HG03460 (cell line): ENCODE data around the gene FOXD4L5.
"Not testable (repeated sequence)": the region's sequence is repeated elsewhere in the genome, so short reads cannot be mapped to it uniquely, and the experiment has no call there.

Experiments used
- ATAC-seq: cut with Tn5 transposase; IDR thresholded peaks from one replicate; pipeline ENCODE4 v1.9.1; 2021; ENCODE audit not compliant: unreplicated experiment

FOXD4L5 gene

DNA sequence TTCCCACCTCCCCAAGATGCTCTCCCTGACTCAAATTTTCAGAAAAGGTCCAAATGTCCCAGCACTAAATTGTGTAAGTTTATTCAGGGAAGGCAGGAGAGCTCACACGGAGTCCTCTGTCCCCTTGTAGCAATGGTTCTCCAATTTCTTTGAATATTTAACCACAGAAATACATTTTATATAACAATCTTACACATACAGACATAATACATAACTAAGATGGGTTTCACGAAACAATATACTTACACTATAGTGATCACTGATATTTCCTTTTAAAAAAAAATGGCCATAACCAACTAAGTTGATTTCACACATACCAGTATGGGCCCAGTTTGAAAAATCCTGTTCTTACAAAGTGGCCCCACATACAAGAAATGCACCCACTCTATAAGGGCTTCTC, at the start of gene FOXD4L5:
Gene FOXD4L5, minus strand, starts transcription at position 101 of the 400 bp plus-strand sequence. CDS start 832 bp downstream, outside the sequence.
- not testable (repeated sequence) for ATAC-seq

DNA sequence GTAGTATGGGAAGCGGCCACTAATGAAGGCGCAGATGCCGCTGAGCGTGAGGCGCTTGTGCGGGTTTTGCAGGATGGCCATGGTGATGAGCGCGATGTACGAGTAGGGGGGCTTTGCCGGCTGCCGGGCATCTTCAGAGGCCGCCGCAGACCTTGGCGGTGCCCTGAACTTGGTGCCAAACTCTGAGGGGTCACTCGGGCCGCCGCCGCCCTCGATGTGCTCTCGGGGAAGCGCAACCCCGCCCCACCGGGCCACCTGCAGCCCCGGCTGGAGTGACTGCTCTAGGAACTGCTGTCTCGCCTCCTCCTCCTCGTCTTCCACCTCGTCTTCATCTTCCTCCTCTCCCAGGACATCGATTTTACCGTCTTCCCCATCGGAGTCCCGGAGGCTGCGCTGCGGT, 1.1 kb downstream of the FOXD4L5 start:
- not testable (repeated sequence) for ATAC-seq

DNA sequence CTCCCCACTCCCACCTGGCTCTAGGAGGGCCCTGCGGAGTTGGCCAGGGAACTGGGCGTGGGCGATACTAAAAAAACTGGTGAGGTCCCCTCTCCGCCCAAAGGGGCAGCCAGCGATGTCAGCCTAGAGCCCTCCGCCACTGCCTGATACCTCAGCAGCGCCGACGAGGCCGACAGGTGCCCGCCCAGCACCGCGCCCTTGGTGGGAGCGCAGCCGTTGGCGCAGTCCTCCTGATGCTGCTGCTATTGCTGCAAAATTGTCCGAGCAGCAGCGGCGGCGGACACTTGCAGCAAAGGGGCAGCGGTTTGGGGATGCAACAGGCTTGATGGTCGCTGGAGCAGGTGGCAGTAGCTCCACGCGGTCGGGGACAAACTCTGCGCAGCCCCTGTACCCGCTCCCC, 2.0 kb downstream of the FOXD4L5 start:
- ATAC-seq: not testable (repeated sequence)
